B cell (primary cell): ENCODE measurements around the gene NAV1.

Experiments
- EZH2 ChIP-seq: IDR thresholded peaks from 2 replicates; pipeline ENCODE4 v1.6.1; 2012; ENCODE audit warnings: borderline replicate concordance, low read depth, mild to moderate bottlenecking, moderate library complexity, low read length; ENCODE audit not compliant: insufficient read depth, poor library complexity, severe bottlenecking
- TF ChIP-seq, protein P1 (sequence below): fragments of 200-600 bp; IDR thresholded peaks from one replicate; pipeline ENCODE4 v1.8.0; 2022; ENCODE audit warnings: antibody characterized with exemption, mild to moderate bottlenecking

DNA sequence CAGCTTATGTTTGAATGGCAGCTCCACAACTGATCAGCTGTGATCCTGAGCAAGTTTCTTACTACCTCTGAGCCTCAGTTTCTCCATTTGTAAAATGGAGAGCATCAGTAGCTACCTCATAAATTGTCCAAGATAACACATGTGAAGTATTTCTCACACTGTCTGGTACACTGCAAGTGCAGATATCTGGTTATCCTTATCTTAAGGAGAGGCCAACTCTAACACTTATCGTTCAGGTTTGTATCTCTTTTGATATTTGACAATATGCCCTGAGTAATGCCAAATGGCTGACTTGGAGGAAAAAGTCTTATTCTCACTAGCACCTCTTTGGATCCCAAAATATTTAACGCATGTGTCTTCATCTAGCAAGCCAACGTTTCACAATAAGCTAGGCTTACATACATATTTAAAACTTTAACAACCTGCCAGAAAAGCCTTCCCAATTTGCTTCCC lies 34.7 kb upstream of the NAV1 start:
- TF ChIP-seq, protein P1, sequence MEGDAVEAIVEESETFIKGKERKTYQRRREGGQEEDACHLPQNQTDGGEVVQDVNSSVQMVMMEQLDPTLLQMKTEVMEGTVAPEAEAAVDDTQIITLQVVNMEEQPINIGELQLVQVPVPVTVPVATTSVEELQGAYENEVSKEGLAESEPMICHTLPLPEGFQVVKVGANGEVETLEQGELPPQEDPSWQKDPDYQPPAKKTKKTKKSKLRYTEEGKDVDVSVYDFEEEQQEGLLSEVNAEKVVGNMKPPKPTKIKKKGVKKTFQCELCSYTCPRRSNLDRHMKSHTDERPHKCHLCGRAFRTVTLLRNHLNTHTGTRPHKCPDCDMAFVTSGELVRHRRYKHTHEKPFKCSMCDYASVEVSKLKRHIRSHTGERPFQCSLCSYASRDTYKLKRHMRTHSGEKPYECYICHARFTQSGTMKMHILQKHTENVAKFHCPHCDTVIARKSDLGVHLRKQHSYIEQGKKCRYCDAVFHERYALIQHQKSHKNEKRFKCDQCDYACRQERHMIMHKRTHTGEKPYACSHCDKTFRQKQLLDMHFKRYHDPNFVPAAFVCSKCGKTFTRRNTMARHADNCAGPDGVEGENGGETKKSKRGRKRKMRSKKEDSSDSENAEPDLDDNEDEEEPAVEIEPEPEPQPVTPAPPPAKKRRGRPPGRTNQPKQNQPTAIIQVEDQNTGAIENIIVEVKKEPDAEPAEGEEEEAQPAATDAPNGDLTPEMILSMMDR: no peak
- no peak for TF ChIP-seq EZH2
